PC-9 (cell line): Measurements from ENCODE around the gene ATP8A1. TPM values are rescaled to one million over a fixed set of nuclear protein-coding genes. Genes with fewer than 3 reads are reported as not detected.

Source experiments
- BruUV-seq: library from RNA; stranded (reverse); fragments of 400-500 nt; replicated peaks from 2 replicates; lab custom pipeline; 2021; lab: Mats Ljungman, UMichigan
- CTCF ChIA-PET: fragments of 300-600 bp; sonication (Branson Sonifier 250); formaldehyde crosslinking; loops from one replicate; lab custom pipeline; 2022; ENCODE audit warnings: antibody characterized with exemption; lab: Charles Lee
- POLR2A ChIA-PET: fragments of 300-600 bp; sonication (Branson Sonifier 250); formaldehyde crosslinking; loops from one replicate; lab custom pipeline; 2022; ENCODE audit warnings: antibody characterized with exemption; ENCODE audit not compliant: unreplicated experiment; lab: Charles Lee
- DNase-seq, 2 experiments: peaks; one replicate each; pipeline versions ENCODE4 v3.0.0 to v3.0.0-alpha.2; 2015 to 2022; ENCODE audit warnings: mixed read lengths in 1 of 2
- H2AFZ ChIP-seq: fragments of 200-600 bp; sonication (generic); 2 replicates; pipeline ENCODE4 v1.8.1; 2017; ENCODE audit warnings: antibody characterized with exemption
- H3F3A ChIP-seq: fragments of 200-600 bp; sonication (generic); 2 replicates; pipeline ENCODE4 v1.8.1; 2017; ENCODE audit warnings: antibody characterized with exemption, mild to moderate bottlenecking, low read depth; ENCODE audit not compliant: insufficient read depth
- H3K27ac ChIP-seq: fragments of 200-600 bp; sonication (generic); 2 replicates; pipeline ENCODE4 v1.6.1; 2016; ENCODE audit warnings: mixed run types
- H3K27me3 ChIP-seq: fragments of 200-600 bp; sonication (generic); 2 replicates; pipeline ENCODE4 v1.6.1; 2016; ENCODE audit warnings: low read depth, mixed run types; ENCODE audit not compliant: insufficient read depth
- H3K36me3 ChIP-seq: fragments of 200-600 bp; sonication (generic); 2 replicates; pipeline ENCODE4 v1.6.1; 2016; ENCODE audit warnings: low read depth, mixed run types
- H3K4me1 ChIP-seq: fragments of 200-600 bp; sonication (generic); replicated peaks from 2 replicates; pipeline ENCODE4 v1.6.1; 2016; ENCODE audit warnings: mixed run types; ENCODE audit not compliant: insufficient read depth
- H3K4me2 ChIP-seq: fragments of 200-600 bp; sonication (generic); 2 replicates; pipeline ENCODE4 v1.6.1; 2017; ENCODE audit warnings: mixed run types
- H3K4me3 ChIP-seq: fragments of 200-600 bp; sonication (generic); 2 replicates; pipeline ENCODE4 v1.6.1; 2016; ENCODE audit warnings: mixed run types
- H3K79me2 ChIP-seq: fragments of 200-600 bp; sonication (generic); 2 replicates; pipeline ENCODE4 v1.6.1; 2017; ENCODE audit warnings: low read depth, mixed run types
- H3K9me2 ChIP-seq: fragments of 200-600 bp; sonication (generic); 2 replicates; pipeline ENCODE4 v1.8.1; 2017; ENCODE audit warnings: mild to moderate bottlenecking; ENCODE audit not compliant: insufficient read depth
- H3K9me3 ChIP-seq: fragments of 200-600 bp; sonication (generic); 2 replicates; pipeline ENCODE4 v1.8.1; 2016; ENCODE audit warnings: low read depth; ENCODE audit not compliant: insufficient read depth
- H4K20me1 ChIP-seq: fragments of 200-600 bp; sonication (generic); 2 replicates; pipeline ENCODE4 v1.8.1; 2017; ENCODE audit not compliant: insufficient read depth
- EZH2 ChIP-seq: fragments of 200-600 bp; sonication (generic); IDR thresholded peaks from 2 replicates; pipeline ENCODE4 v1.8.0; 2017; ENCODE audit warnings: antibody characterized with exemption, low read depth
- intact Hi-C: fragments of 100-400 bp; cut with micrococcal nuclease; formaldehyde crosslinking; loops from one replicate; pipeline ENCODE4 v1.10.0; 2022; ENCODE audit not compliant: unreplicated experiment
- total RNA-seq: library from RNA; stranded (reverse); gene quantifications from 2 replicates; pipeline ENCODE4 v1.2.3, GENCODE V29; 2021
- TF ChIP-seq, protein P1 (sequence below): fragments of 200-600 bp; sonication (generic); conservative IDR thresholded peaks from 2 replicates; pipeline ENCODE4 v1.6.1; 2017; ENCODE audit warnings: mixed run types, antibody characterized with exemption, mild to moderate bottlenecking, moderate library complexity

ATP8A1 gene
- total RNA-seq, 1 experiment from 2014 or later, result not detected

- TF ChIP-seq, protein P1, sequence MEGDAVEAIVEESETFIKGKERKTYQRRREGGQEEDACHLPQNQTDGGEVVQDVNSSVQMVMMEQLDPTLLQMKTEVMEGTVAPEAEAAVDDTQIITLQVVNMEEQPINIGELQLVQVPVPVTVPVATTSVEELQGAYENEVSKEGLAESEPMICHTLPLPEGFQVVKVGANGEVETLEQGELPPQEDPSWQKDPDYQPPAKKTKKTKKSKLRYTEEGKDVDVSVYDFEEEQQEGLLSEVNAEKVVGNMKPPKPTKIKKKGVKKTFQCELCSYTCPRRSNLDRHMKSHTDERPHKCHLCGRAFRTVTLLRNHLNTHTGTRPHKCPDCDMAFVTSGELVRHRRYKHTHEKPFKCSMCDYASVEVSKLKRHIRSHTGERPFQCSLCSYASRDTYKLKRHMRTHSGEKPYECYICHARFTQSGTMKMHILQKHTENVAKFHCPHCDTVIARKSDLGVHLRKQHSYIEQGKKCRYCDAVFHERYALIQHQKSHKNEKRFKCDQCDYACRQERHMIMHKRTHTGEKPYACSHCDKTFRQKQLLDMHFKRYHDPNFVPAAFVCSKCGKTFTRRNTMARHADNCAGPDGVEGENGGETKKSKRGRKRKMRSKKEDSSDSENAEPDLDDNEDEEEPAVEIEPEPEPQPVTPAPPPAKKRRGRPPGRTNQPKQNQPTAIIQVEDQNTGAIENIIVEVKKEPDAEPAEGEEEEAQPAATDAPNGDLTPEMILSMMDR, result no peak
- TF ChIP-seq EZH2, result no peak
- Histone ChIP-seq H3F3A (no peaks in the 10 kb centered on the region), H3K9me2 (no peaks in the 10 kb centered on the region), H3K79me2 (no peaks in the 10 kb centered on the region), H4K20me1 (no peaks in the 10 kb centered on the region), H3K4me2 (no peak overlapping the region), H2AFZ (no peak overlapping the region), H3K27me3 (no peaks in the 10 kb centered on the region), H3K4me1 (no peaks in the 10 kb centered on the region), H3K9me3 (no peaks in the 10 kb centered on the region), H3K4me3 (no peak overlapping the region), H3K36me3 (no peaks in the 10 kb centered on the region), H3K27ac (no peak overlapping the region)
- no peak for DNase-seq
- POLR2A ChIA-PET, result interaction anchor here (0.5 kb wide), 1 partner anchor 131 kb away, joined by 8 read pairs; no protein-coding TSS in a partner anchor
- intact Hi-C loops, result no loop called here
- CTCF ChIA-PET, result no interaction called here
- BruUV-seq, result no TSS peak
Measured at GRCh38 chr4:42579903-42580302, 77.0 kb downstream of the ATP8A1 start.

DNA sequence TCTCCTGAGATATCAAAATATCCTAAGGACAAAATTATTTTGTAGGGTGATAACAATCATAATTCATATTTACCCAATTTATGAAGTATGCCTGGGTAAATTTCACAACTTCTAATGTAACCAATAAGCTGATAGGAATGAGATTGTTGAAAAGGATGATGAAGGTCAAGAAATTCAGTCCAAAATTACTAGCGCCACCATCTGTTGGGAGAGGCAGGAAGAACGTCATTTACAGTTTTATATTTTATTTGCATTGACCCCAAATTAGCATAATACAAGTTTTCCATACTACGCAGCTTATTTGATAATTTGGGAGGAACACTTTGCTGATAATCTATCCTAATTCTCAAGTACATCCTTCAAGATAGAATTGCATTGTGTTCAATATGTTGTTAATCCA lies 78.7 kb downstream of the ATP8A1 start:
- Histone ChIP-seq H3K4me1 (no peaks in the 10 kb centered on the region), H3K4me2 (no peak overlapping the region), H3K27me3 (no peaks in the 10 kb centered on the region), H3K79me2 (no peaks in the 10 kb centered on the region), H3K4me3 (no peak overlapping the region), H3K9me3 (no peaks in the 10 kb centered on the region), H3F3A (no peaks in the 10 kb centered on the region), H4K20me1 (no peaks in the 10 kb centered on the region), H3K36me3 (no peaks in the 10 kb centered on the region), H2AFZ (no peak overlapping the region), H3K27ac (no peak overlapping the region), H3K9me2 (no peaks in the 10 kb centered on the region)
- no peak for TF ChIP-seq EZH2
- TF ChIP-seq, protein P1, result no peak
- DNase-seq, result no peak
- ChIA-PET POLR2A (interaction anchor here (0.5 to 0.6 kb wide), 2 partner anchors 13 to 158 kb away, joined by 3 read pairs; no protein-coding TSS in a partner anchor), CTCF (no interaction called here)
- intact Hi-C loops, result no loop called here
- no TSS peak for BruUV-seq

DNA sequence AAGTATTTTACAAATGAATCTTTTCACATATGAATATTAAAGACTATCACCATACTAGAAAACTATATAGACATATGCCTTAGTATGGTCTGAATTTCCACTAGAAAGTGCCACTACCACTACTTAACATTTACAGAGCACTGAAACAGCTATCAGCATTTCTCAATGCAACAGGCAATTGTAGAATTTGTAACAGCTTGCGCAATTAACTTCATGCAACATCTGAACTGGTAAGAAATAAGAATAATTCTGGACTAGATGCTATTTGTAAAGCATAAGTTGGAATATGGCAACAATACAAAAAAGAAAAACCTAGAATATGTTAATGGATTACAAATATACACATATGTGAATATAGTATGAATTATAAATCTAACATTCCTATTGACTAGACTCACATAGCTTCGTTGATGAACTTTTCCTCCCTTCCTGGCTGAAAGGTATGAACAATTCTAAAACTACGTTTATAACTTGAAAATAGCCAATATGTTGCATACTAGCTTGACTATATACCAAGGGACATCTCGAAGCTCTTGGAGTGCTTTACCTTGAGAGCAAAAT lies 82.0 kb downstream of the ATP8A1 start:
- no peak overlapping the region for H2AFZ ChIP-seq
- H3K9me2 ChIP-seq, result no peaks in the 10 kb centered on the region
- H3K36me3 ChIP-seq, result no peaks in the 10 kb centered on the region
- ChIA-PET POLR2A (no interaction called here), CTCF (interaction anchor here (0.6 kb wide), 1 partner anchor 1635 kb away, joined by 10 read pairs; no protein-coding TSS in a partner anchor)
- no peak for TF ChIP-seq EZH2
- TF ChIP-seq, protein P1, result no peak
- no peak overlapping the region for H3K27ac ChIP-seq
- no TSS peak for BruUV-seq
- no peaks in the 10 kb centered on the region for H3F3A ChIP-seq
- H4K20me1 ChIP-seq, result no peaks in the 10 kb centered on the region
- H3K9me3 ChIP-seq, result no peaks in the 10 kb centered on the region
- H3K27me3 ChIP-seq, result no peaks in the 10 kb centered on the region
- no peaks in the 10 kb centered on the region for H3K4me1 ChIP-seq
- H3K4me3 ChIP-seq, result no peak overlapping the region
- H3K79me2 ChIP-seq, result no peaks in the 10 kb centered on the region
- no peak overlapping the region for H3K4me2 ChIP-seq
- no peak for DNase-seq
- intact Hi-C loops, result no loop called here
